Ovary (tissue), 9 donors: Measurements from ENCODE around the gene NRXN2. TPM values are rescaled to one million over a fixed set of nuclear protein-coding genes. Genes with fewer than 3 reads are reported as not detected.

Experiments
- DNase-seq, 5 donors: peaks; one replicate each; pipeline ENCODE4 v3.0.0-alpha.2; 2019 to 2020
- H3K27ac ChIP-seq, 2 donors: fragments of 200-600 bp; one replicate each; pipeline versions ENCODE4 v1.5.1 to v1.8.0; 2019 to 2022
- H3K27me3 ChIP-seq: fragments of 200-600 bp; one replicate; pipeline ENCODE4 v1.8.0; 2022
- H3K36me3 ChIP-seq: fragments of 200-600 bp; sonication (generic); one replicate; pipeline ENCODE4 v1.5.1; 2019
- H3K4me1 ChIP-seq: one replicate; pipeline ENCODE4 v1.8.1; 2013; ENCODE audit warnings: mild to moderate bottlenecking, moderate library complexity; ENCODE audit not compliant: insufficient read depth
- H3K4me3 ChIP-seq: fragments of 200-600 bp; sonication (generic); one replicate; pipeline ENCODE4 v1.5.1; 2017
- H3K9me3 ChIP-seq, 2 donors: fragments of 200-600 bp in 1 of 2; sonication (generic) in 1 of 2; one replicate each; pipeline versions ENCODE4 v1.5.1 to v1.8.1; 2013 to 2019; ENCODE audit warnings: mild to moderate bottlenecking in 1 of 2, moderate library complexity in 1 of 2
- EP300 ChIP-seq: sonication (generic); formaldehyde crosslinking; IDR thresholded peaks from one replicate; pipeline ENCODE4 v1.6.1; 2017; ENCODE audit warnings: antibody characterized with exemption
- POLR2A ChIP-seq: fragments of 450-650 bp; IDR thresholded peaks from one replicate; pipeline ENCODE4 v1.6.1; 2017; ENCODE audit warnings: antibody characterized with exemption, mild to moderate bottlenecking, moderate library complexity
- WGBS, 3 donors: extraction: QIAGEN DNeasy Blood & Tissue Kit in 1 of 3; methylation state at CpG; one replicate each; pipeline versions ENCODE4 v1.1.5 to v1.1.7; 2013 to 2017; 5-methylcytosine and 5-hydroxymethylcytosine counted together
- intact Hi-C, 4 donors: fragments of 100-400 bp; cut with DNase I; formaldehyde crosslinking; loops; one replicate each; pipeline versions ENCODE4 v1.11.0 to v1.15.1; 2022 to 2023
- polyA plus RNA-seq, 2 donors: library from polyadenylated mRNA; stranded (reverse); fragments of 200-250 nt in 1 of 2; fragments of 350-450 nt in 1 of 2; fragmentation: Illumina TruSeq in 1 of 2; extraction: RNeasy Lipid Tissue Mini Kit (QIAGEN cat#74804) in 1 of 2; gene quantifications; one replicate each; pipeline ENCODE4 v1.2.3, GENCODE V29; 2013 to 2014
- total RNA-seq, 7 donors: library from RNA; depleted of rRNA in 2 of 7; stranded (reverse); fragments of >200 nt in 2 of 7; fragmentation: NEBNext Ultra II Directional in 3 of 7; extraction: Animal tissue kit (Norgen Biotek cat#: 25700) in 3 of 7; gene quantifications; one replicate each; pipeline versions ENCODE4 v1.1.0 to v1.2.4, GENCODE V29; 2016 to 2023
- TF ChIP-seq, protein P1 (sequence below), 3 donors: fragments of 450-650 bp in 2 of 3; fragments of 200-600 bp in 1 of 3; IDR thresholded peaks; one replicate each; pipeline versions ENCODE4 v1.5.1 to v1.8.0; 2016 to 2022; ENCODE audit warnings: antibody characterized with exemption in 3 of 3, mild to moderate bottlenecking in 1 of 3
- donor health status: DM: no; HTN: no; CAD: no; lungs with moderate emphysema.
- donor health status: DM: no; HTN: no; CAD: no.
- donor health status: Bipolar disorder and iron deficiency.
- donor health status: DM: yes; HTN: yes; CAD: no.
- donor health status: DM: no; HTN: no; CAD: no.
- donor health status: DM: yes; HTN: yes; CAD: no.

NRXN2 gene
- total and polyA plus RNA-seq, 9 donors: 6.4 to 64.1 (median 19.7) TPM

DNA sequence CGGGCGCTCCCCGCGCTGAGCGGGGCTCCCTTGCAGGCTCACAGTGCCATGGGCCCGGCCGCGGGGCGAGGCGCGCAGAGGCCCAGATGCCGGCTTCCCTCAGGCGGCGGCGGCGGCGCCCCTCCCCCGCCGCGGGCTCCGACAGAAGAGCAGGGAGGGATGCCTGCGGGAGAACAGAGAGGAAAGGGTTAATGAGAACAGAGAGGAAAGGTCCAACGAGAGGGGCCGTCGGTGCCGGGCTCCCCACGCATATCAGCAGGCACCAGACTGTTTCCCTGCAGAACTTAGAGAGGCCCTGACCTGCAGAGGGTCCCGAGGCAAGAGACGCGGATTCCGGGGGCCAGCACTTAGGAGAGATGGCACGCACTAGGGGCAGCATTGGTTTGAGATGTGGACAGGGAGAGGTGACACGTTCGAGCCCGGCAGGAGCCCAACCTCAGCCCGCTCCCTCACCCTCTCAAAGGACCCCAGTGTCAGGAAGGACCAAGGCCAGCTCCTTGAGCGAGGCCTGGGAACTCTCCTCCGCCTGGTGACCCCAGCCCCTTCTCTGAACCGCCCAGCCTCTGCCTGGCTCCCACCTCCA lies 9.1 kb downstream of the NRXN2 start:
- intact Hi-C loops: no loop called here
- DNase-seq: peak in 1 of 5 donors; percentile 26
- WGBS, 3 donors: 3 to 7% (median 5%) methylated on average over 35 to 39 of the region's 39 CpGs

DNA sequence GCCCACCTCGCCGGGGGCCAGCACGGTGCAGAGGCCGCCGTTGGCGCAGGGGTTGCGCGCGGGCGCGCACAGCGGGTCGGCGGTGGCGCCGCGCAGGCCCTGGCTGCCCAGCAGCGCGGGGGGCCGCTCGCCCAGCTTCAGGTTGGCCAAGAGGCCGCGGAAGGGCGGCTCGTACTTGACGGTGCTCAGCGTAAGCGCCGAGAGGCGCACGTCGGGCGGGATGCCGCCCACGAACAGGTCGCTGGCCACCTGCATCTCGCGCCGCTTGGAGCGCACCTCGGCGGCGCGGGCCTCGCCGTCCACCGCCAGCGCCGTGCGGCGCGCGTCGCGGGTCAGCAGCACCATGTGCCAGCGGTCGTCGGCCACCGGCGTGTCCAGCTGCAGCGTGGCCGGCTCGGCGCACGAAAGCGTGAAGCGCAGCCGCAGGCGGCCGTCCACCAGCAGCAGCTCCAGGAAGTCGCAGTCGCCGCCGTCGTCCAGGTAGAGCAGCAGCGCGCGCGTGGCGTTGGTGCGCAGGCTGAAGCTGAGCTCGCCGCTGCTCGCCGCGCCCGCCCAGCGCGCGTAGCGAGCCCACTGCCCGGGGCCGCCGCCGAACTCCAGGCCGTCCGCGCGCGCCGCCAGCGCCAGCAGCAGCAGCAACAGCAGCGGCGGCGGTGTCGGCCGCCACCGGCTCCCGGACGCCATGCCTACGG lies 9.8 kb downstream of the NRXN2 start:
- TF ChIP-seq, protein P1, sequence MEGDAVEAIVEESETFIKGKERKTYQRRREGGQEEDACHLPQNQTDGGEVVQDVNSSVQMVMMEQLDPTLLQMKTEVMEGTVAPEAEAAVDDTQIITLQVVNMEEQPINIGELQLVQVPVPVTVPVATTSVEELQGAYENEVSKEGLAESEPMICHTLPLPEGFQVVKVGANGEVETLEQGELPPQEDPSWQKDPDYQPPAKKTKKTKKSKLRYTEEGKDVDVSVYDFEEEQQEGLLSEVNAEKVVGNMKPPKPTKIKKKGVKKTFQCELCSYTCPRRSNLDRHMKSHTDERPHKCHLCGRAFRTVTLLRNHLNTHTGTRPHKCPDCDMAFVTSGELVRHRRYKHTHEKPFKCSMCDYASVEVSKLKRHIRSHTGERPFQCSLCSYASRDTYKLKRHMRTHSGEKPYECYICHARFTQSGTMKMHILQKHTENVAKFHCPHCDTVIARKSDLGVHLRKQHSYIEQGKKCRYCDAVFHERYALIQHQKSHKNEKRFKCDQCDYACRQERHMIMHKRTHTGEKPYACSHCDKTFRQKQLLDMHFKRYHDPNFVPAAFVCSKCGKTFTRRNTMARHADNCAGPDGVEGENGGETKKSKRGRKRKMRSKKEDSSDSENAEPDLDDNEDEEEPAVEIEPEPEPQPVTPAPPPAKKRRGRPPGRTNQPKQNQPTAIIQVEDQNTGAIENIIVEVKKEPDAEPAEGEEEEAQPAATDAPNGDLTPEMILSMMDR (IDR thresholded peaks at IDR 0.05): no peak
- no peak for TF ChIP-seq EP300
- no peak for TF ChIP-seq POLR2A
- DNase-seq: peak in 2 of 5 donors; percentile 48 to 60
- no peaks in the 10 kb centered on the region for H3K27me3 ChIP-seq

More for the DNA sequence above, 9.1 kb downstream of the NRXN2 start:
- Histone ChIP-seq H3K27me3 (no peaks in the 10 kb centered on the region), H3K4me1 (no peaks in the 10 kb centered on the region), H3K9me3 (no peaks in the 10 kb centered on the region), H3K36me3 (no peaks in the 10 kb centered on the region), H3K27ac (no peak overlapping the region), H3K4me3 (no peak overlapping the region)
- TF ChIP-seq, protein P1 (IDR thresholded peaks at IDR 0.05): no peak
- no peak for TF ChIP-seq POLR2A
- no peak for TF ChIP-seq EP300

DNA sequence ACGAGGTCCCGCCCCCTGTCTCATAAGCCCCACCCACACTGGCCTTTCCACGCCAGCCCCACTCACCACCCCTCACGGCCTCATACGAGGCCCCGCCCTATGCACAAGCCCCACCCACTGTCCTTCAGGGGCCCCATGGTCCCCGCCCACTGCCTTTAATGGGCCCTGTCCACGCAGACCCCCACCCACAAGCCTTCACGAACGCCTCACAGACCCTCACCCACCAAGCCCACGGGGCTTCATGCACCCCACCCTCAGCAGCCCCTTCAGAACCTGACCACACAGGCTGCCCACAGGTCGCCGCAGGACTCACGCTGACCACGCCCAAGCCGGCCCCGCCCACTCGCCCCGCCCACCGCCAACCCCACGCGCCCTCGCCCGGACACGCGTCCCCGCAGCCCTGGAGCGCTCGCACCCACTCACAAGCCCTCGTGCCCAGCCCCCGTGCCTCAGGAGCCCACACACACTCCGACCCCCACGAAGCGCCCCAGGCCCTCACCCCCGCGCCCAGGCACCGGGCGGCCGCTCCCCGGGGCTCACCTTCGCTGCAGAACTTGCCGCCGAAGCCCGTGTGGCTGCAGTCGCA lies 10.5 kb downstream of the NRXN2 start:
- H3K27me3 ChIP-seq: no peaks in the 10 kb centered on the region
- H3K4me3 ChIP-seq: no peak overlapping the region
- H3K36me3 ChIP-seq: no peaks in the 10 kb centered on the region
- peak in 1 of 5 donors; percentile 31 for DNase-seq
- intact Hi-C loops: no loop called here
- H3K9me3 ChIP-seq: no peaks in the 10 kb centered on the region
- no peak overlapping the region for H3K27ac ChIP-seq
- no peaks in the 10 kb centered on the region for H3K4me1 ChIP-seq
- TF ChIP-seq, protein P1 (IDR thresholded peaks at IDR 0.05): no peak
- no peak for TF ChIP-seq POLR2A
- no peak for TF ChIP-seq EP300
- 4 to 8% (median 8%) methylated on average over 26 to 45 of the region's 45 CpGs for WGBS, 3 donors

More for the DNA sequence above, 9.8 kb downstream of the NRXN2 start:
- H3K27ac ChIP-seq: no peak overlapping the region
- no peaks in the 10 kb centered on the region for H3K9me3 ChIP-seq
- no peaks in the 10 kb centered on the region for H3K4me1 ChIP-seq
- no peak overlapping the region for H3K4me3 ChIP-seq
- WGBS, 3 donors: 1 to 2% (median 1%) methylated on average over 62 to 111 of the region's 111 CpGs
- H3K36me3 ChIP-seq: no peaks in the 10 kb centered on the region
- intact Hi-C loops: no loop called here

DNA sequence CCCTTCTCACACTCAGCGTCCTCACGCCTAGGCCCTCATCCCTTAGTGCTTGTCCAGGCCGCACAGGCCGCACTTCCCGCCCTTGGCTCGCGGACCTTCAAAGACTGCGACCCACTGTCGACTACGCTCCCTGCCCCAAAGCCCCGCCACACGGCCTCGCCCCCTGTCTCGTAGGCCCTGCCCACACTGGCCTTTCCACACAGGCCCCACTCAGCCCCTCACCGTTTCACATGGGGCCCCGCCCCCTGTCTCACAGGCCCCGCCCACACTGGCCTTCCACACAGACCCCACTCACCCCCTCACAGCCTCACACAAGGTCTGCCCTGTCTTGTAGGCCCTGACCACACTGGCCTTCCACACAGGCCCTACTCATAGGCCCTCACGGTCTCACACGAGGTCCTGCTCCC lies 11.0 kb downstream of the NRXN2 start:
- no peaks in the 10 kb centered on the region for H3K4me1 ChIP-seq
- H3K4me3 ChIP-seq: no peak overlapping the region
- DNase-seq: peak in 1 of 5 donors; percentile 31
- H3K9me3 ChIP-seq: no peaks in the 10 kb centered on the region
- WGBS, 3 donors: 49 to 56% (median 55%) methylated on average over 19 of the region's 19 CpGs
- no peaks in the 10 kb centered on the region for H3K36me3 ChIP-seq
- no peak for TF ChIP-seq POLR2A
- H3K27ac ChIP-seq: no peak overlapping the region
- no peaks in the 10 kb centered on the region for H3K27me3 ChIP-seq
- intact Hi-C loops: no loop called here
